Hair follicular keratinocyte (primary cell): ENCODE measurements around the gene RAX2. TPM values are rescaled to one million over a fixed set of nuclear protein-coding genes. Genes with fewer than 3 reads are reported as not detected.

ENCODE experiments used
- total RNA-seq: library from RNA; depleted of rRNA; stranded (reverse); fragments of >200 nt; gene quantifications from 2 replicates; pipeline ENCODE4 v1.2.3, GENCODE V29; 2015

RAX2 gene
- total RNA-seq: not detected in 2 replicates

GRCh38 chr19:3771906-3772455 lies at the start of gene RAX2:
Gene RAX2, minus strand, starts transcription at chr19:3772228. Its CDS starts 486 bp downstream, at chr19:3771742.

GRCh38 chr19:3785938-3786824 lies 14.2 kb upstream of the RAX2 start, which contains the start of gene MATK:
Gene MATK, minus strand, starts transcription at chr19:3786381. Its CDS starts 1,246 bp downstream, at chr19:3785135.

DNA sequence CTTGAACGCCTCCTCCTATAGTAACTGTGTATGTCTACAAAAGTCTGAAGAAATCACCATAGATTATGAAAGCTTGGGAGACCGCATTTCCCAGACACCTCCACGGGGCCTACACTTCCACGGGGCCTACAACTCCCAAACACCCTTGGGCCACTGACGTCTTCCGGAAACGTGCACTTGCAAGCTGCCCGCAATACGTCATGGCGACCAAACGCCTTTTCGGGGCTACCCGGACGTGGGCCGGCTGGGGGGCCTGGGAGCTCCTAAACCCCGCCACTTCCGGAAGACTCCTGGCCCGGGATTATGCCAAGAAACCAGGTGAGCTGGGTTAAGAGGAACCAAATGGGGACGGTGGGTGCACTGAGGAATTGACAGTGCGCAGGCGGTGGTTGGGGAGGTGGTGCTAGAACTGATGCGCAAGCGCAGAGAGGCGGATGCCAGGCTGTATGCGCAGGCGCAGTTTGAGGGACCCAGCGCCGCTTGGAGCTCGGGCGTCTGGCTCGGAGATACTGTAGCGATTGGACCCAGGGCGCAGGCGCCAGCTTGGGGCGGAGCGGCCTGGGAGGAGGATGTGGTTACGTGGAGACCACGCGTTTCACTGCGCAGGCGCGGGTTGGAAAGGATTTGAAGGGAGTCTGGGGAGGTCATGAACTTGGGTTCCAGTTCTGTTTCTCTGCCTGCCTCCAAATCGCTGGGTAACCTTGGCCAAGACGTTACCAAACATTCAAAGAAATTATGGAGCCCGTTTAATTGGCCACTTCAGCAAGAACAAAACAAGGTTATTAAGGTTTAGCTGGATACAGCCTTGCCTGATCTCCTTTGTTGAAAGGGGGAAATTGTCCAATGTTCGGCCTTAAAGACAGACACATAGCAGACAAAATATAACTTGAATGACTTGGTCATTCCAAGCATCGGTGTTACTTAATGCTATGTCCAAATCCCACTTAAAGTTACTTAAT lies 9.2 kb downstream of the RAX2 start, which contains the start of gene MRPL54:
MRPL54 (plus strand) TSS at position 182 of the 959 bp plus-strand sequence; CDS start at position 201, 19 bp downstream.

GRCh38 chr19:3761382-3762129 lies 10.5 kb downstream of the RAX2 start, which contains the start of gene APBA3:
Gene APBA3, minus strand, starts transcription at chr19:3761692. Its CDS starts 1,428 bp downstream, at chr19:3760264.

Other genes starting within 250 kb of the RAX2 start
- not detected in 2 replicates for gene TEKTIP1, start 233.1 kb downstream of the RAX2 start, total RNA-seq
- gene MFSD12, start 214.6 kb downstream of the RAX2 start, total RNA-seq: 46.5 and 62.0 TPM in 2 replicates
- 88.2 and 115 TPM in 2 replicates for gene HMG20B, start 199.3 kb downstream of the RAX2 start, total RNA-seq
- gene GIPC3, start 186.8 kb downstream of the RAX2 start, total RNA-seq: not detected in 2 replicates
- gene TBXA2R, start 165.4 kb downstream of the RAX2 start, total RNA-seq: 0.23 TPM in 2 replicates
- 31.4 and 36.1 TPM in 2 replicates for gene CACTIN, start 145.4 kb downstream of the RAX2 start, total RNA-seq
- 9.6 and 10.5 TPM in 2 replicates for gene PIP5K1C, start 71.8 kb downstream of the RAX2 start, total RNA-seq
- under 0.01 and 1.7 TPM in 2 replicates for gene TJP3, start 63.8 kb downstream of the RAX2 start, total RNA-seq
- 15.5 and 16.0 TPM in 2 replicates for gene APBA3, start 10.5 kb downstream of the RAX2 start, total RNA-seq
- 56.5 and 77.3 TPM in 2 replicates for gene MRPL54, start 9.5 kb downstream of the RAX2 start, total RNA-seq
- not detected in 2 replicates for gene MATK, start 14.2 kb upstream of the RAX2 start, total RNA-seq
- not detected in 2 replicates for gene ZFR2, start 96.8 kb upstream of the RAX2 start, total RNA-seq
- not detected in 2 replicates for gene ATCAY, start 108.5 kb upstream of the RAX2 start, total RNA-seq
- not detected in 2 replicates for gene NMRK2, start 160.8 kb upstream of the RAX2 start, total RNA-seq
- gene DAPK3, start 198.9 kb upstream of the RAX2 start, total RNA-seq: 47.8 and 74.7 TPM in 2 replicates
- 1,979 and 2,783 TPM in 2 replicates for gene EEF2, start 213.2 kb upstream of the RAX2 start, total RNA-seq
- gene PIAS4, start 235.5 kb upstream of the RAX2 start, total RNA-seq: 18.7 and 19.7 TPM in 2 replicates